ENCODE data around the gene UGT2B11. TPM values are rescaled to one million over a fixed set of nuclear protein-coding genes. Genes with fewer than 3 reads are reported as not detected.
"Not testable (repeated sequence)": the region's sequence is repeated elsewhere in the genome, so short reads cannot be mapped to it uniquely, and the experiment has no call there.

Gene UGT2B11
- total RNA-seq, 2 donors from 2014 or later: not detected

DNA sequence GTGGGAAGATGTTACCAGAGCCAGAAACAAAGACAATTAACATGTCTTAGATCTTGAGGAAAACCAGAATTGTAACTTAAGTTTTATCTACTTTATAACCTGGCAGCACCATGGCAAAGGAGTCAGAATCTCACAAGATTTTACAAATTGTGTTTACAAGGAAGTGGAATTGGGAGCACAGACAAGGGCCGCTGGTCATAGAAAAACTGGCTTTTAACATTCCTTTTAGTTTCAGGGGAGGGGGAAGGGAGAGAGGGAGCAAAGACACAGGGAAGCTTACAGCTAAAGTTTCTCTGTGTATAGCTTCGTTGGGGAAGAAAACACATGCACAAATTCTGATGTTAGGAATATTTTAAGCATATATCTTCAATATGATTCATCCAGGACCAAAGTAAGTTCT lies 10.3 kb upstream of the UGT2B11 start:
- Histone ChIP-seq H3K9me3 (no peaks in the 10 kb centered on the region), H3K36me3 (no peaks in the 10 kb centered on the region), H3K27me3 (no peaks in the 10 kb centered on the region), H3K4me1 (no peaks in the 10 kb centered on the region), H3K4me3 (no peak overlapping the region), H3K9ac (ENCODE audit: low read depth in 2 of 2, low read length in 2 of 2) (no peak overlapping the region), H3K27ac (no peak overlapping the region)
- no peak for DNase-seq
- TF ChIP-seq, protein P1, sequence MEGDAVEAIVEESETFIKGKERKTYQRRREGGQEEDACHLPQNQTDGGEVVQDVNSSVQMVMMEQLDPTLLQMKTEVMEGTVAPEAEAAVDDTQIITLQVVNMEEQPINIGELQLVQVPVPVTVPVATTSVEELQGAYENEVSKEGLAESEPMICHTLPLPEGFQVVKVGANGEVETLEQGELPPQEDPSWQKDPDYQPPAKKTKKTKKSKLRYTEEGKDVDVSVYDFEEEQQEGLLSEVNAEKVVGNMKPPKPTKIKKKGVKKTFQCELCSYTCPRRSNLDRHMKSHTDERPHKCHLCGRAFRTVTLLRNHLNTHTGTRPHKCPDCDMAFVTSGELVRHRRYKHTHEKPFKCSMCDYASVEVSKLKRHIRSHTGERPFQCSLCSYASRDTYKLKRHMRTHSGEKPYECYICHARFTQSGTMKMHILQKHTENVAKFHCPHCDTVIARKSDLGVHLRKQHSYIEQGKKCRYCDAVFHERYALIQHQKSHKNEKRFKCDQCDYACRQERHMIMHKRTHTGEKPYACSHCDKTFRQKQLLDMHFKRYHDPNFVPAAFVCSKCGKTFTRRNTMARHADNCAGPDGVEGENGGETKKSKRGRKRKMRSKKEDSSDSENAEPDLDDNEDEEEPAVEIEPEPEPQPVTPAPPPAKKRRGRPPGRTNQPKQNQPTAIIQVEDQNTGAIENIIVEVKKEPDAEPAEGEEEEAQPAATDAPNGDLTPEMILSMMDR (IDR thresholded peaks at IDR 0.05): no peak
- intact Hi-C loops (cut with DNase I): no loop called here

DNA sequence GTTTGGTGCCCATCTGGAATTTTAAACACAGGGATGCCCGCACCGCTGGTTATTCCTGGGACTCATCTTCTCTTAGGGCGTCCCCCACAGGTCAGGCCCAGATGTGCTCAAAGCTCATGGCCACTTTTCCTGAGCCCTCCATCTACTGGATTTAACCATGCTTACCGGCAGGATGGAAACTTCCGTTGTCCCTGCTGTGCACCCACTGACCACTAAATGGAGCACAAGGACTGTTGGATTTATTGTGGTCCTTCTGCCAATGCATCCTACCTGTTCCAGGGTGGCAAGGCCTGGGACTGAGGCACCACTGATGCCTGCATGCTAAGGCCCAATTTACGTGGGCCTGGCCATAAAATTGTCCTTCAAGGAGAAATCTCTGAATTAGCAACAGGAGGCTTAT lies 8.7 kb upstream of the UGT2B11 start:
- intact Hi-C loops (cut with DNase I); H3K4me1 ChIP-seq; H3K36me3 ChIP-seq; H3K27me3 ChIP-seq; H3K4me3 ChIP-seq; DNase-seq; H3K9me3 ChIP-seq; H3K27ac ChIP-seq; H3K9ac ChIP-seq (ENCODE audit: low read depth in 2 of 2, low read length in 2 of 2): not testable (repeated sequence)

DNA sequence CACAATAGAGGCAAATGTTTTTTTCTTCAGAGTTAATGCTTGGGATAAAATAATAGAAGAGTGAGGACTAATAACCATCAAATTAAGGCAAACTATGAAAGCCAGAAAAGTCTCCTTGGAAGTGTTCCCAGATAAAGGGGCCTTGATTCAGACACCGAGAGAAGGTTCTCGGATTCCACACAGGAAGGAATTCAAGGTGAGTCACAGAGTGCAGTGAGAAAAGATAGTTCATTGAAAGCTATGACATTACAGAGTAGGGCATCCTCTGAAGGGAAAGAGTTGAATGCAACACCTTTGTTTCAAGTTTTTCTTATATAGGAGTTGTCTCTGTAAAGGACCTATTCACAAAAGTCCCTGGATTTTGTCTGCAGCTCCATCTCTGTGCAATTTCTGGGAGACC lies 3.9 kb upstream of the UGT2B11 start:
- H3K9me3 ChIP-seq; intact Hi-C loops (cut with DNase I); H3K9ac ChIP-seq (ENCODE audit: low read depth in 2 of 2, low read length in 2 of 2); H3K27ac ChIP-seq; H3K27me3 ChIP-seq; H3K36me3 ChIP-seq; DNase-seq; H3K4me3 ChIP-seq; H3K4me1 ChIP-seq: not testable (repeated sequence)

DNA sequence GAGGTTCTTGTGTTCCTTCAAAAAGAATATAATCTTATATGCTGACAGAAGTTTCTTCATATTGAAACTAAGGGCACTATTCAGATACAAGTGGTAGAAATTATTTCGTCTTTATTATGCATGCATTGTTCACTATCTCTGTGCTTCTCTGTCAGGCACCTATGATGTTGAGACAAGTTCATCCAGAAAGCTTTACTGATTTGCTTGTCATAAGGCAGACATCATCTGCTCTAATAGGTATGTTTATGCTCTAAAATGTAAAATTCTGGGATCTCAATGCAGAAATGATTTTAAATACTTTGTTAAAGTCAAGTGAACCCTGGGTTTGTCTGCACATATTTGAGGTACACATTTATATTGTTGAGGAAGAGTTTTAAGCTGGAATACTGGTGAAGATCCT lies 3.6 kb downstream of the UGT2B11 start:
- no peak overlapping the region for H3K27ac ChIP-seq
- no peaks in the 10 kb centered on the region for H3K27me3 ChIP-seq
- no peak for DNase-seq
- H3K9me3 ChIP-seq: no peaks in the 10 kb centered on the region
- no peak overlapping the region for H3K9ac ChIP-seq (ENCODE audit: low read depth in 2 of 2, low read length in 2 of 2)
- no peak overlapping the region for H3K4me3 ChIP-seq
- TF ChIP-seq, protein P1 (IDR thresholded peaks at IDR 0.05): no peak
- no peaks in the 10 kb centered on the region for H3K36me3 ChIP-seq
- H3K4me1 ChIP-seq: no peaks in the 10 kb centered on the region
- intact Hi-C loops (cut with DNase I): no loop called here

DNA sequence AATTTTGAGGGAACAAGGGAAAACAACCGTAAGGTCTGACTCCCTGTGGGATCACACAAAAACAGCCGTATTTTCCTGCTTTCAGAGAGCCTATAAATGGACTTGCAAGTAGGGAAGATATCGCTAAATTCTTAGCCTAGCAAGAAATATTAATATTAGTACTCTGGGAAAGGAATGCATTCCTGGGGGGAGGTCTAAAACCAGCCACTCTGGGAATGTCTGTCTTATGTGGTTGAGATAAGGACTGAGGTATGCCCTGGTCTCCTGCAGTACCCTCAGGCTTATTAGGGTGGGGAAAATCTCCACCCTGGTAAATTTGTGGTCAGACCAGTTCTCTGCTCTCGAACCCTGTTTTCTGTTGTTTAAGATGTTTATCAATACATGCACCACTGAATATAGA lies 16.0 kb downstream of the UGT2B11 start:
- H3K4me3 ChIP-seq; DNase-seq; H3K9ac ChIP-seq (ENCODE audit: low read depth in 2 of 2, low read length in 2 of 2); H3K9me3 ChIP-seq; H3K36me3 ChIP-seq; H3K27ac ChIP-seq; H3K27me3 ChIP-seq; H3K4me1 ChIP-seq; intact Hi-C loops (cut with DNase I): not testable (repeated sequence)

DNA sequence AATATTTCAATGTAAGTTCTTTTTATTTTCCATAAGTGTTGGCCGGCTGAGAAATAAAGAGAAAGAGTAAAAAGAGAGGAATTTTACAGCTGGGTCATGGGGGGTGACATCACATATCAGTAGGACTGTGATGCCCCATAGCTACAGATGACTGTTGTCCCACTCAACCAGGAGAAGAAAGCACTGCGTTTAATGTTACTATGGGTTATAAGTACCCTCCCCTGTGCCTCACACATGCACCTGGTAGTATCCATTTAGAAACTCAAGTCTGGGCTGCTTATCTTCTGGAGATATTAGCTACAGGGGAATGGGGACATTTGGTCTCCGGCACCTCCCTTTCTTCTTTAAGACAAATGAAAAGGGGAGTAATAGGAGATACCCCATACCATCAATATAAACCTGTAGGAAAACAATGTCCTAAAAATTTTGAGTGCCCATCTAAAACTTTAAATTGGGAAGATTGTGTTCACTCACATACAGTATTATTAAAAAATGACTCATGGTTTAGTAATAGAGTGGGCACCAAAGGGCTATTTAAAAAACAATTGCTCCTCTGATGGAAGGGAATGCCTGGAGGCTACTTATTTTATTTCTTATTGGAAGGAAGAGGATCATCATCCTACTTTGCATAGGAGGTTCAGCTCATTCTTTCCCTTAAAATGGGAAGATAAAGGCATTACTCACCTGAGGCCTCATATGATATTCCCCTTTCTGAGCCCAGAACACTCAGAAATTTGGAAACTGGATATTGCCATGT lies 18.2 kb downstream of the UGT2B11 start:
- Histone ChIP-seq H3K4me1 (no peaks in the 10 kb centered on the region), H3K4me3 (no peak overlapping the region), H3K27me3 (no peaks in the 10 kb centered on the region), H3K9me3 (no peaks in the 10 kb centered on the region), H3K27ac (no peak overlapping the region), H3K36me3 (no peaks in the 10 kb centered on the region), H3K9ac (ENCODE audit: low read depth in 2 of 2, low read length in 2 of 2) (no peak overlapping the region)
- DNase-seq: no peak
- intact Hi-C loops (cut with DNase I): no loop called here
- TF ChIP-seq, protein P1 (IDR thresholded peaks at IDR 0.05): no peak

DNA sequence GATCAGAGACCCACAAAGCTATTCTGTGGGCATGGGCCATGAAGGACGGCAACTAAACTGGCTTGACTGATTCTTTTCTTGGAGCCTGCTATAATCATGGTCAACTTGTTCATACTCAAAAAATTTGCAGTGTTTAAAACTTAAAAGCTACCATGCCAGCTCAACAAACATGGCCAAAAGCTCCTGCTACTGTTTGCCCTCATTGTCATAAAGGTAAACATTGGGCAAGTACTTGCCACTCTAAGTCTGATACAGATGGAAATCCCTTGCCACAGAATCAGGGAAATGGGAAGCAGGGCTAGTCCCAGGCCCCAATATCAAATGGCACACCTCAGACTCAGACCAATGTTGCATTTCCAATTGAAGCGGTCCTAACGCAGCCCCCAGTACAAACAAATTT lies 20.4 kb downstream of the UGT2B11 start:
- intact Hi-C loops (cut with DNase I): no loop called here
- Histone ChIP-seq H3K36me3 (no peaks in the 10 kb centered on the region), H3K4me3 (no peak overlapping the region), H3K9ac (ENCODE audit: low read depth in 2 of 2, low read length in 2 of 2) (no peak overlapping the region), H3K27ac (no peak overlapping the region), H3K9me3 (no peaks in the 10 kb centered on the region), H3K27me3 (no peaks in the 10 kb centered on the region), H3K4me1 (no peaks in the 10 kb centered on the region)
- TF ChIP-seq, protein P1 (IDR thresholded peaks at IDR 0.05): no peak
- DNase-seq: no peak

DNA sequence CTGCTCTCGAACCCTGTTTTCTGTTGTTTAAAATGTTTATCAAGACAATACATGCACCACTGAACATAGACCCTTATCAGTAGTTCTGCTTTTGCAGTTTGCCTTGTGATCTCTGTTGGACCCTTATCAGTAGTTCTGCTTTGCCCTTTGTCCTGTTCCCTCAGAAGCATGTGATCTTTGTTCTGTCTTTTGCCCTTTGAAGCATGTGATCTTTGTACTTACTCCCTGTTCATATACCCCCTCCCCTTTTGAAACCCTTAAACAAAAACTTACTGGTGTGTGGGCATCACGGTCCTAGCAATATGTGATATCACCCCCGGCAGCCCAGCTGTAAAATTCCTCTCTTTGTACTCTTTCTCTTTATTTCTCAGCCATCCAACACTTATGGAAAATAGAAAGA lies 22.6 kb downstream of the UGT2B11 start:
- H3K27ac ChIP-seq; H3K27me3 ChIP-seq; H3K4me1 ChIP-seq; H3K9me3 ChIP-seq; intact Hi-C loops (cut with DNase I); H3K9ac ChIP-seq (ENCODE audit: low read depth in 2 of 2, low read length in 2 of 2); H3K36me3 ChIP-seq; DNase-seq; H3K4me3 ChIP-seq: not testable (repeated sequence)

DNA sequence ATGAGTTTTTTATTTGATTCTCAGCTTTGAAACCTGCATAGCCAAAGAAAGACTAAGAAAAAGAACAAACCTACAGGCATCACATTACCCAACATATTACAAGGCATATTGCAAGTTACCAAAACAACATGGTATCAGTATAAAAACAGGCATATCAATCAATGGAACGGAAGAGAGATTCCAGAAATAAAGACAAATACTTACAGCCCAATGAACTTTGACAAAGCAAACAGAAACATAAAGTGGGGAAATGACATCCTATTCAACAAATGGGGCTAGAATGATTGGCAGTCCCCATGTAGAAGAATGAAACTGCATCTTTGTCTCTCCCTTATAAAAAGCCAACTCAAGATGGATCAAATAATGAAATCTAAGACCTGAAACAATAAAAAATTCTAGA lies 23.9 kb downstream of the UGT2B11 start:
- intact Hi-C loops (cut with DNase I): not testable (repeated sequence)

DNA sequence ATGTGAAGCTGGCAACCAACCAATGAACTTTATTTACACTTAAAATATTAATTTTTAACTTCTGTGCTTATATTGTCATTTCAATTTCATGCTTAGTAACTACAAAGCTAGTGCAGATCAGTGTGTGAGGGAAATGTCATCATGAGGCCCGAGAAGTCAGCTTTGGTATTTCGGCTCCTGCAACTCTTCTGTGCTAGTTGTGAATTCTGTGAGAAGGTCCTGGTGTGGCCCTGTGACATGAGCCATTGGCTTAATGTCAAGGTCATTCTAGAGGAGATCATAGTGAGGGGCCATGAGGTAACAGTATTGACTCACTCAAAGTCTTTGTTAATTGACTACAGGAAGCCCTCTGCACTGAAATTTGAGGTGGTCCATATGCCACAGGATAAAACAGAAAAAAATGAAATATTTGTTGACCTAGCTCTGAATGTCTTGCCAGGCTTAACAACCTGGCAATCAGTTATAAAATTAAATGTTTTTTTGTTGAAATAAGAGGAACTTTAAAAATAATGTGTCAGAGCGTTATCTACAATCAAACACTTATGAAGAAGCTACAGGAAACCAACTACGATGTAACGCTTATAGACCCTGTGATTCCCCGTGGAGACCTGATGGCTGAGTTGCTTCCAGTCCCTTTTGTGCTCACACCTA lies 32.9 kb downstream of the UGT2B11 start:
- H3K9me3 ChIP-seq; DNase-seq; H3K4me3 ChIP-seq; H3K36me3 ChIP-seq; H3K4me1 ChIP-seq; intact Hi-C loops (cut with DNase I); H3K27ac ChIP-seq; H3K27me3 ChIP-seq; H3K9ac ChIP-seq (ENCODE audit: low read depth in 2 of 2, low read length in 2 of 2): not testable (repeated sequence)

More for the DNA sequence above, 23.9 kb downstream of the UGT2B11 start:
- not testable (repeated sequence) for H3K4me1 ChIP-seq; H3K9ac ChIP-seq (ENCODE audit: low read depth in 2 of 2, low read length in 2 of 2); H3K27ac ChIP-seq; DNase-seq; H3K9me3 ChIP-seq; H3K36me3 ChIP-seq; H3K4me3 ChIP-seq; H3K27me3 ChIP-seq
